Measurements from ENCODE around the gene NRP1. TPM values are rescaled to one million over a fixed set of nuclear protein-coding genes. Genes with fewer than 3 reads are reported as not detected.

Gene NRP1
- total RNA-seq, 1 donor = 197 TPM

GRCh38 chr10:33154590-33154989 is 179.9 kb downstream of the NRP1 start:
- H3K4me3 ChIP-seq (ENCODE audit: low read depth, low read length) = no peak overlapping the region
- no peak for TF ChIP-seq CTCF (IDR thresholded peaks at IDR 0.05; ENCODE audit: insufficient read depth, low read depth, low read length)
- DNase-seq (ENCODE audit: low read depth) = no peak

GRCh38 chr10:33153968-33154327 is 180.5 kb downstream of the NRP1 start:
- no peak for DNase-seq (ENCODE audit: low read depth)
- no peak for TF ChIP-seq CTCF (IDR thresholded peaks at IDR 0.05; ENCODE audit: insufficient read depth, low read depth, low read length)
- H3K4me3 ChIP-seq (ENCODE audit: low read depth, low read length) = no peak overlapping the region

- DNase-seq (ENCODE audit: low read depth) = no peak
- no peak overlapping the region for H3K4me3 ChIP-seq (ENCODE audit: low read depth, low read length)
- no peak for TF ChIP-seq CTCF (IDR thresholded peaks at IDR 0.05; ENCODE audit: insufficient read depth, low read depth, low read length)
Observed at GRCh38 chr10:33153251-33153967, 181.1 kb downstream of the NRP1 start.

GRCh38 chr10:33152750-33153149 is 181.7 kb downstream of the NRP1 start:
- no peak for DNase-seq (ENCODE audit: low read depth)
- TF ChIP-seq CTCF (IDR thresholded peaks at IDR 0.05; ENCODE audit: insufficient read depth, low read depth, low read length) = no peak
- H3K4me3 ChIP-seq (ENCODE audit: low read depth, low read length) = no peak overlapping the region

- no peak for TF ChIP-seq CTCF (IDR thresholded peaks at IDR 0.05; ENCODE audit: insufficient read depth, low read depth, low read length)
- peak; percentile 70 for DNase-seq (ENCODE audit: low read depth)
Observed at GRCh38 chr10:33152146-33152545, 182.3 kb downstream of the NRP1 start.

GRCh38 chr10:33151344-33151864 is 183.1 kb downstream of the NRP1 start:
- H3K4me3 ChIP-seq (ENCODE audit: low read depth, low read length) = no peak overlapping the region
- no peak for DNase-seq (ENCODE audit: low read depth)
- no peak for TF ChIP-seq CTCF (IDR thresholded peaks at IDR 0.05; ENCODE audit: insufficient read depth, low read depth, low read length)

More at GRCh38 chr10:33152146-33152545, 182.3 kb downstream of the NRP1 start:
- no peak overlapping the region for H3K4me3 ChIP-seq (ENCODE audit: low read depth, low read length)

- no peak overlapping the region for H3K4me3 ChIP-seq (ENCODE audit: low read depth, low read length)
- TF ChIP-seq CTCF (IDR thresholded peaks at IDR 0.05; ENCODE audit: insufficient read depth, low read depth, low read length) = no peak
- no peak for DNase-seq (ENCODE audit: low read depth)
Observed at GRCh38 chr10:33150889-33151288, 183.6 kb downstream of the NRP1 start.
